Naive thymus-derived CD4-positive, alpha-beta T cell (primary cell): Measurements from ENCODE around the gene CNNM2. TPM values are rescaled to one million over a fixed set of nuclear protein-coding genes. Genes with fewer than 3 reads are reported as not detected.

ENCODE experiments used
- ATAC-seq: fragments of 150-1000 bp; cut with Tn5 transposase; 2 replicates; pipeline ENCODE4 v1.10.0; 2021; ENCODE audit warnings: mild to moderate bottlenecking, moderate library complexity
- CTCF ChIA-PET: fragments of 350-600 bp; sonication (Branson Sonifier 250); formaldehyde crosslinking; loops from one replicate; lab custom pipeline; 2021; ENCODE audit warnings: antibody characterized with exemption; lab: Charles Lee
- POLR2A ChIA-PET: fragments of 350-600 bp; sonication (Branson Sonifier 250); formaldehyde crosslinking; loops from one replicate; lab custom pipeline; 2021; ENCODE audit warnings: antibody characterized with exemption, inconsistent platforms; lab: Charles Lee
- DNase-seq, 9 donors: peaks; one replicate each; pipeline versions ENCODE4 v3.0.0 to v3.0.0-alpha.2; 2020 to 2022; ENCODE audit warnings: mixed read lengths in 1 of 9
- H3K27ac ChIP-seq: one replicate; pipeline ENCODE4 v1.7.0; 2013; ENCODE audit warnings: mild to moderate bottlenecking, low read depth, low read length, moderate library complexity
- H3K27me3 ChIP-seq, 2 donors: one replicate each; pipeline ENCODE4 v1.7.0; 2013; ENCODE audit warnings: low read length in 2 of 2, mild to moderate bottlenecking in 2 of 2, moderate library complexity in 2 of 2; ENCODE audit not compliant: control insufficient read depth in 2 of 2, insufficient read depth in 2 of 2
- H3K36me3 ChIP-seq, 3 experiments: 1 replicate in 2 of 3; 2 replicates in 1 of 3; pipeline ENCODE4 v1.7.0; 2013; ENCODE audit warnings: low read length in 3 of 3, mild to moderate bottlenecking in 3 of 3, moderate library complexity in 1 of 3; ENCODE audit not compliant: insufficient read depth in 3 of 3, control insufficient read depth in 2 of 3
- H3K4me1 ChIP-seq, 2 donors: one replicate each; pipeline ENCODE4 v1.7.0; 2013; ENCODE audit warnings: low read length in 2 of 2, mild to moderate bottlenecking in 2 of 2, moderate library complexity in 1 of 2; ENCODE audit not compliant: control insufficient read depth in 2 of 2, insufficient read depth in 2 of 2
- H3K4me3 ChIP-seq: 2 replicates; pipeline ENCODE4 v1.7.0; 2013; ENCODE audit warnings: mild to moderate bottlenecking, low read length
- H3K9me3 ChIP-seq, 3 experiments: 1 replicate in 2 of 3; 2 replicates in 1 of 3; pipeline ENCODE4 v1.7.0; 2013; ENCODE audit warnings: low read length in 3 of 3; ENCODE audit not compliant: control insufficient read depth in 2 of 3
- H3K27ac Mint-ChIP-seq, 9 donors: one replicate each; pipeline ENCODE4 v1.8.0; 2020 to 2022; ENCODE audit warnings: mixed read lengths in 9 of 9, mild to moderate bottlenecking in 8 of 9, moderate library complexity in 5 of 9, inconsistent platforms in 2 of 9
- H3K27me3 Mint-ChIP-seq, 5 donors: one replicate each; pipeline ENCODE4 v1.8.0; 2021 to 2022; ENCODE audit warnings: mixed read lengths in 5 of 5, mild to moderate bottlenecking in 1 of 5
- H3K36me3 Mint-ChIP-seq, 5 donors: one replicate each; pipeline ENCODE4 v1.8.0; 2020 to 2022; ENCODE audit warnings: mixed read lengths in 5 of 5, mild to moderate bottlenecking in 3 of 5, inconsistent platforms in 1 of 5
- H3K4me1 Mint-ChIP-seq, 7 donors: one replicate each; pipeline ENCODE4 v1.8.0; 2020 to 2022; ENCODE audit warnings: mixed read lengths in 7 of 7, mild to moderate bottlenecking in 3 of 7, inconsistent platforms in 1 of 7
- H3K4me3 Mint-ChIP-seq, 10 donors: one replicate each; pipeline ENCODE4 v1.8.0; 2020 to 2022; ENCODE audit warnings: mild to moderate bottlenecking in 10 of 10, mixed read lengths in 10 of 10, moderate library complexity in 6 of 10, inconsistent platforms in 2 of 10
- H3K9me3 Mint-ChIP-seq, 11 donors: one replicate each; pipeline ENCODE4 v1.8.0; 2020 to 2022; ENCODE audit warnings: mixed read lengths in 11 of 11, mild to moderate bottlenecking in 4 of 11, inconsistent platforms in 1 of 11, moderate library complexity in 1 of 11
- intact Hi-C, 2 donors: fragments of 100-400 bp; cut with micrococcal nuclease; formaldehyde crosslinking; loops; one replicate each; pipeline ENCODE4 v1.15.1; 2023
- polyA plus RNA-seq, 2 donors: library from polyadenylated mRNA; unstranded; fragments of 300-500 nt; fragmentation: Illumina TruSeq; gene quantifications; one replicate each; pipeline ENCODE4 v1.2.3, GENCODE V29; 2021
- total RNA-seq, 6 experiments: library from RNA in 5 of 6; stranded (reverse) in 5 of 6; gene quantifications; 1 replicate in 5 of 6; 2 replicates in 1 of 6; pipeline ENCODE4 v1.2.3 and lab custom pipeline; 2021 to 2026

Gene CNNM2
- total and polyA plus RNA-seq, 7 experiments from 2014 or later: 4.3 to 17.5 (median 9.7) TPM

DNA sequence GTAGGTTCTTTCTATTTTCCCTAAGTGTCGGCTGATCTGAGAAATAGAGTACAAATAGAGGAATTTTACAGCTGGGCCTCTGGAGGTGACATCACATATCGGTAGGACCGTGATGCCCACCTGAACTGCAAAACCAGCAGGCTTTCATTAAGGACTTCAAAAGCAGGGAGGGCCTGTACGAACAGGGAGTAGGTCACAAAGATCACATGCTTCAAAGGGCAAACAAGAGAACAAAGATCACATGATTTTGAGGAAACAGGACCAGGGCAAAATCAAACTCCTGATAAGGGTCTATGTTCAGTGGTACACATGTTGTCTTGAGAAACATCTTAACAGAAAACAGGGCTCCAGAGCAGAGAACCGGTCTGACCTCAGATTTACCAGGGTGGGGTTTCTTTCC, 88.9 kb downstream of the CNNM2 start:
- peaks cover 0 to 6% (median 0%) of the 10 kb centered on the region in 3 experiments for H3K9me3 ChIP-seq
- ChIA-PET CTCF (no interaction called here), POLR2A (no interaction called here)
- Mint-ChIP-seq H3K36me3 (peaks cover 0 to 20% (median 15%) of the 10 kb centered on the region in 5 donors), H3K4me3 (no peak overlapping the region), H3K9me3 (peaks cover 0 to 15% (median 4%) of the 10 kb centered on the region in 11 donors), H3K27ac (no peak overlapping the region), H3K4me1 (no peaks in the 10 kb centered on the region), H3K27me3 (no peaks in the 10 kb centered on the region)
- H3K27me3 ChIP-seq: no peaks in the 10 kb centered on the region
- H3K4me1 ChIP-seq: no peaks in the 10 kb centered on the region
- no peak for ATAC-seq
- H3K27ac ChIP-seq: no peak overlapping the region
- no peak overlapping the region for H3K4me3 ChIP-seq
- no peaks in the 10 kb centered on the region for H3K36me3 ChIP-seq
- no peak for DNase-seq
- intact Hi-C loops: no loop called here

GRCh38 chr10:103013416-103013815, 95.3 kb downstream of the CNNM2 start:
- intact Hi-C loops: no loop called here
- no peak for ATAC-seq
- no peak for DNase-seq
- Mint-ChIP-seq H3K9me3 (no peaks in the 10 kb centered on the region), H3K27me3 (no peaks in the 10 kb centered on the region), H3K4me3 (no peak overlapping the region), H3K36me3 (peaks cover 0 to 12% (median 0%) of the 10 kb centered on the region in 5 donors), H3K4me1 (peaks cover 0 to 5% (median 0%) of the 10 kb centered on the region in 7 donors), H3K27ac (no peak overlapping the region)
- no peak overlapping the region for H3K4me3 ChIP-seq
- ChIA-PET POLR2A (no interaction called here), CTCF (interaction anchor here (0.7 kb wide), 1 partner anchor 52 kb away, joined by 3 read pairs; no protein-coding TSS in a partner anchor)
- H3K36me3 ChIP-seq: no peaks in the 10 kb centered on the region
- no peaks in the 10 kb centered on the region for H3K9me3 ChIP-seq
- no peaks in the 10 kb centered on the region for H3K27me3 ChIP-seq
- H3K27ac ChIP-seq: no peak overlapping the region
- no peaks in the 10 kb centered on the region for H3K4me1 ChIP-seq

DNA sequence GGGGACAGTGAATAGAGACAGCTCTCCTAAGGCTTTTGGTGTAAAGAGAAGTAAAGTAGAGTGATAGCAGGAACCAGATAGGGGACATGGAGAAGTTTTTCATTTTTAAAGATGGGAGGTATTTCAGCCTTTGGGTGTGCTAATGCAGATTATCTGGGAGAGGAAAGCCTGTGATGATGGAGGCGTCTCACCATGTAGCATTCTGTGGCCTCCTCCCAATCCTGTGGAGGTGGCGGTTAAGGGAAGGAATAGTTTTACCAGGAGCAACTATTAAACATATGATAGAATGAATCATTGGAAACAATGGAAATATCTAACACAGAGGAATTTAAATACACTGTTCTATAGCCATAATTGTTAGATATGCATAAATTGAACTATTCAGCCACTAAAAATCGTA, 101.3 kb downstream of the CNNM2 start:
- DNase-seq: no peak
- CTCF ChIA-PET: no interaction called here

DNA sequence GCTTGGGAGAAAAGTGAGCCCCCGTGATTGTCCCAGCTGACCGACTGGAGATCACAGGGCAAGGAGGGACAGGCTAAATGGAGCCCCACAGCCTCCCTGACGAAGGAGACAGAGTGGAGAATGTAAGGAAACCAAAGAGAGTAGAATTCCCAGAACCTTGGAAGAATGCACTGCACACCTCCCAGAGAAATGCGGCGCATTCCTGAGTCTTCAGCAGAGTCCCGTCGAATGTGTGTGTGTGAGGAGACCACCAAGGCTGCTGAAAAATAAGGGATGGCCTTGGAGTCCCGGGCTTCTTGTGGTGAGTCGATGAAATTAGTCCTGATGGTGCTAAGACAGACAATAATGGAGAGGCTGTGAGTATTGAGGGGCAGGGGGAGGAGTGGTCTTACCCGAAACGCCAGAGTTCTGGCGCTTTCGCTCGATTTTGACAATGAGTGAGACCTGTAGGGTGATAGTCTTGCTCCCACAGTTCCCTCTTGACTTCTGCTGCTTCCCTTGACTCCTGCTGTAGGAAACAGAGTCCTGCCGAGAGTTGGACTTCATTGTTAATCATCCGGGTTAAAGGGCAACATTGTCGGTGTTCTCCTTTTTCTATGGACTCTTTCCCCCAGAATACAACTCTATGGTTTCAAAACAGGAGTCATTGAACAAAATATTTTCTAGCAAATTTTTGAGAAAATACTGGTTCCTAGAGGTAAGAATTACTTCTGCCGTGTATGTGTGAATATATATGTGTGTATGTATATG, 103.2 kb downstream of the CNNM2 start:
- intact Hi-C loops: no loop called here
- Histone ChIP-seq H3K27me3 (no peaks in the 10 kb centered on the region), H3K4me1 (no peaks in the 10 kb centered on the region), H3K36me3 (no peaks in the 10 kb centered on the region), H3K9me3 (no peaks in the 10 kb centered on the region), H3K27ac (no peak overlapping the region), H3K4me3 (no peak overlapping the region)
- H3K27ac Mint-ChIP-seq: no peak overlapping the region
- H3K27me3 Mint-ChIP-seq: peaks cover 0 to 3% (median 0%) of the 10 kb centered on the region in 5 donors
- ChIA-PET POLR2A (no interaction called here), CTCF (no interaction called here)
- H3K36me3 Mint-ChIP-seq: peaks cover 0 to 31% (median 3%) of the 10 kb centered on the region in 5 donors
- H3K9me3 Mint-ChIP-seq: peaks cover 0 to 1% (median 0%) of the 10 kb centered on the region in 11 donors
- H3K4me1 Mint-ChIP-seq: peaks cover 0 to 5% (median 0%) of the 10 kb centered on the region in 7 donors
- H3K4me3 Mint-ChIP-seq: no peak overlapping the region
- ATAC-seq: no peak
- DNase-seq: no peak

More for the DNA sequence above, 101.3 kb downstream of the CNNM2 start:
- Histone ChIP-seq H3K27me3 (no peaks in the 10 kb centered on the region), H3K27ac (no peak overlapping the region), H3K9me3 (no peaks in the 10 kb centered on the region), H3K4me3 (no peak overlapping the region), H3K4me1 (no peaks in the 10 kb centered on the region), H3K36me3 (no peaks in the 10 kb centered on the region)
- POLR2A ChIA-PET: no interaction called here
- Mint-ChIP-seq H3K4me3 (no peak overlapping the region), H3K27ac (no peak overlapping the region), H3K9me3 (peaks cover 0 to 1% (median 0%) of the 10 kb centered on the region in 11 donors), H3K36me3 (peaks cover 0 to 25% (median 3%) of the 10 kb centered on the region in 5 donors), H3K27me3 (peaks cover 0 to 3% (median 0%) of the 10 kb centered on the region in 5 donors), H3K4me1 (peaks cover 0 to 5% (median 0%) of the 10 kb centered on the region in 7 donors)
- no peak for ATAC-seq
- intact Hi-C loops: no loop called here

DNA sequence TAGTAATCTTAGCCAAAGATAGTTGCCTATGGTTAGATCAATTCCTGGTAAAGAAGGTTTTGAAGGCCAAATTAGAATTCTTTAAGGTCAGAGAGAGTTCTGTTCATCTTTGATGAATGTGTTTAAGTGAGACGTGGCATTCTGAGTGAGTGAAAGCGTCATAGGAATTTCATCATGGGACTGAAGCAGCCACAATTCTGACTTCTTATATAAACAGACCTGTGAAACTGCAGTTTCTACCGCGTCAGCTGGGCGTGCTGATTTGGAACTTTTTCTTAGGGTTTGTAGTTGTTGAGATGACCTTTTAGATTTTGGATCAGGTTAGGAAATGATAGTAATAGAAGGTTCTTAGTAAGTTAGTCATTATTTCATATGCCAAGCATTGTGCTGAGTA, 103.8 kb downstream of the CNNM2 start:
- Mint-ChIP-seq H3K27ac (no peak overlapping the region), H3K36me3 (peaks cover 0 to 37% (median 3%) of the 10 kb centered on the region in 5 donors), H3K4me1 (peaks cover 0 to 5% (median 0%) of the 10 kb centered on the region in 7 donors), H3K27me3 (peaks cover 0 to 3% (median 0%) of the 10 kb centered on the region in 5 donors), H3K4me3 (no peak overlapping the region), H3K9me3 (peaks cover 0 to 1% (median 0%) of the 10 kb centered on the region in 11 donors)
- Histone ChIP-seq H3K27ac (no peak overlapping the region), H3K4me1 (no peaks in the 10 kb centered on the region), H3K4me3 (no peak overlapping the region), H3K27me3 (no peaks in the 10 kb centered on the region), H3K9me3 (no peaks in the 10 kb centered on the region), H3K36me3 (no peaks in the 10 kb centered on the region)
- ATAC-seq (no peak), DNase-seq (no peak)
- ChIA-PET CTCF (no interaction called here), POLR2A (no interaction called here)
- intact Hi-C loops: no loop called here

- POLR2A ChIA-PET: no interaction called here
- ATAC-seq (no peak), DNase-seq (no peak)
- no peaks in the 10 kb centered on the region for H3K27me3 Mint-ChIP-seq
- Histone ChIP-seq H3K36me3 (no peaks in the 10 kb centered on the region), H3K4me1 (no peaks in the 10 kb centered on the region), H3K27me3 (no peaks in the 10 kb centered on the region), H3K9me3 (no peaks in the 10 kb centered on the region), H3K27ac (no peak overlapping the region), H3K4me3 (no peak overlapping the region)
- CTCF ChIA-PET: no interaction called here
- H3K9me3 Mint-ChIP-seq: peaks cover 0 to 1% (median 0%) of the 10 kb centered on the region in 11 donors
- no peak overlapping the region for H3K4me3 Mint-ChIP-seq
- H3K27ac Mint-ChIP-seq: no peak overlapping the region
- no peaks in the 10 kb centered on the region for H3K4me1 Mint-ChIP-seq
- intact Hi-C loops: no loop called here
- H3K36me3 Mint-ChIP-seq: peaks cover 0 to 41% (median 6%) of the 10 kb centered on the region in 5 donors
Observed at GRCh38 chr10:103025696-103026095, 107.6 kb downstream of the CNNM2 start.

GRCh38 chr10:103038570-103038969, 120.5 kb downstream of the CNNM2 start:
- Mint-ChIP-seq H3K4me1 (peaks cover 0 to 9% (median 0%) of the 10 kb centered on the region in 7 donors), H3K4me3 (no peak overlapping the region), H3K36me3 (peaks cover 0 to 6% (median 0%) of the 10 kb centered on the region in 5 donors), H3K27ac (peak overlapping the region in 1 of 9 donors; percentile 69), H3K9me3 (no peaks in the 10 kb centered on the region), H3K27me3 (no peaks in the 10 kb centered on the region)
- DNase-seq: no peak
- no peak for ATAC-seq
- Histone ChIP-seq H3K27me3 (no peaks in the 10 kb centered on the region), H3K4me1 (no peaks in the 10 kb centered on the region), H3K36me3 (no peaks in the 10 kb centered on the region), H3K9me3 (no peaks in the 10 kb centered on the region), H3K4me3 (no peak overlapping the region), H3K27ac (no peak overlapping the region)
- ChIA-PET POLR2A (no interaction called here), CTCF (no interaction called here)
- intact Hi-C loops: no loop called here
